Stimulated activated CD4-positive, alpha-beta T cell treated with anti-CD3 and anti-CD28 coated beads, Interleukin-4, amount 100 ng/mL, for 48 hours (primary cell): ENCODE data around the gene ALK.
"Not testable (repeated sequence)": the region's sequence is repeated elsewhere in the genome, so short reads cannot be mapped to it uniquely, and the experiment has no call there.

Source experiments
- DNase-seq, 2 donors: peaks; one replicate each; pipeline ENCODE4 v3.0.0-alpha.2; 2020; ENCODE audit warnings: low read depth in 2 of 2

Gene ALK

GRCh38 chr2:29276151-29276550 lies 645.2 kb downstream of the ALK start:
- no peak for DNase-seq

- DNase-seq = no peak
These were observed 646.2 kb downstream of the ALK start for GRCh38 chr2:29275186-29275585.

- DNase-seq = no peak
These were observed 647.4 kb downstream of the ALK start for GRCh38 chr2:29273685-29274611.

GRCh38 chr2:29273004-29273684 lies 648.2 kb downstream of the ALK start:
- DNase-seq = no peak

GRCh38 chr2:29272311-29272710 lies 649.1 kb downstream of the ALK start:
- DNase-seq = no peak

- DNase-seq = no peak
These were observed 650.7 kb downstream of the ALK start for GRCh38 chr2:29270701-29271121.

GRCh38 chr2:29269765-29270109 lies 651.6 kb downstream of the ALK start:
- no peak for DNase-seq

- no peak for DNase-seq
These were observed 652.2 kb downstream of the ALK start for GRCh38 chr2:29269095-29269764.

GRCh38 chr2:29267720-29268119 lies 653.7 kb downstream of the ALK start:
- DNase-seq = no peak

GRCh38 chr2:29263886-29264285 lies 657.5 kb downstream of the ALK start:
- DNase-seq = no peak

GRCh38 chr2:29262681-29263260 lies 658.6 kb downstream of the ALK start:
- DNase-seq = no peak

GRCh38 chr2:29261003-29261402 lies 660.4 kb downstream of the ALK start:
- no peak for DNase-seq

GRCh38 chr2:29260142-29260772 lies 661.1 kb downstream of the ALK start:
- DNase-seq = no peak

GRCh38 chr2:29259221-29259620 lies 662.2 kb downstream of the ALK start:
- DNase-seq = no peak

GRCh38 chr2:29255004-29255403 lies 666.4 kb downstream of the ALK start:
- DNase-seq = no peak

GRCh38 chr2:29253495-29254275 lies 667.7 kb downstream of the ALK start:
- DNase-seq = not testable (repeated sequence)

GRCh38 chr2:29253026-29253425 lies 668.4 kb downstream of the ALK start:
- DNase-seq = no peak

- no peak for DNase-seq
These were observed 670.0 kb downstream of the ALK start for GRCh38 chr2:29251406-29251805.

GRCh38 chr2:29250977-29251376 lies 670.4 kb downstream of the ALK start:
- no peak for DNase-seq

- DNase-seq = no peak
These were observed 671.6 kb downstream of the ALK start for GRCh38 chr2:29249666-29250253.
